Measurements from ENCODE around the gene KCNJ15.

The KCNJ15 gene

GRCh38 chr21:38349977-38350376 lies 93.2 kb downstream of the KCNJ15 start:
- Mint-ChIP-seq H3K27me3 (peaks cover 7% of the 10 kb centered on the region), H3K4me3 (no peak overlapping the region), H3K4me1 (peaks cover 3% of the 10 kb centered on the region), H3K27ac (no peak overlapping the region), H3K36me3 (no peaks in the 10 kb centered on the region), H3K9me3 (no peaks in the 10 kb centered on the region)
- ATAC-seq (ENCODE audit: low read depth) (no peak), DNase-seq (ENCODE audit: low spot score in 2 of 2) (no peak)

GRCh38 chr21:38350684-38351083 lies 93.9 kb downstream of the KCNJ15 start:
- DNase-seq (ENCODE audit: low spot score in 2 of 2) (no peak), ATAC-seq (ENCODE audit: low read depth) (no peak)
- H3K9me3 Mint-ChIP-seq = no peaks in the 10 kb centered on the region
- peaks cover 3% of the 10 kb centered on the region for H3K4me1 Mint-ChIP-seq
- no peak overlapping the region for H3K4me3 Mint-ChIP-seq
- no peak overlapping the region for H3K27ac Mint-ChIP-seq
- H3K27me3 Mint-ChIP-seq = peaks cover 5% of the 10 kb centered on the region
- H3K36me3 Mint-ChIP-seq = no peaks in the 10 kb centered on the region

- Mint-ChIP-seq H3K27me3 (peaks cover 7% of the 10 kb centered on the region), H3K4me3 (no peak overlapping the region), H3K9me3 (no peaks in the 10 kb centered on the region), H3K36me3 (no peaks in the 10 kb centered on the region), H3K27ac (no peak overlapping the region), H3K4me1 (peaks cover 4% of the 10 kb centered on the region)
- ATAC-seq (ENCODE audit: low read depth) (no peak), DNase-seq (ENCODE audit: low spot score in 2 of 2) (no peak)
Observed at GRCh38 chr21:38351176-38351959, 94.6 kb downstream of the KCNJ15 start.

GRCh38 chr21:38351961-38352521 lies 95.2 kb downstream of the KCNJ15 start:
- Mint-ChIP-seq H3K4me1 (peaks cover 5% of the 10 kb centered on the region), H3K27me3 (peaks cover 9% of the 10 kb centered on the region), H3K27ac (no peak overlapping the region), H3K9me3 (no peaks in the 10 kb centered on the region), H3K36me3 (no peaks in the 10 kb centered on the region), H3K4me3 (no peak overlapping the region)
- DNase-seq (ENCODE audit: low spot score in 2 of 2) = no peak
- no peak for ATAC-seq (ENCODE audit: low read depth)

GRCh38 chr21:38352536-38353219 lies 95.9 kb downstream of the KCNJ15 start:
- H3K36me3 Mint-ChIP-seq = no peaks in the 10 kb centered on the region
- H3K4me1 Mint-ChIP-seq = peaks cover 5% of the 10 kb centered on the region
- DNase-seq (ENCODE audit: low spot score in 2 of 2) = no peak
- no peaks in the 10 kb centered on the region for H3K9me3 Mint-ChIP-seq
- H3K4me3 Mint-ChIP-seq = no peak overlapping the region
- H3K27ac Mint-ChIP-seq = no peak overlapping the region
- peaks cover 9% of the 10 kb centered on the region for H3K27me3 Mint-ChIP-seq
- ATAC-seq (ENCODE audit: low read depth) = no peak

- Mint-ChIP-seq H3K4me1 (peaks cover 5% of the 10 kb centered on the region), H3K27ac (no peak overlapping the region)
- ATAC-seq (ENCODE audit: low read depth) = no peak
Observed at GRCh38 chr21:38354231-38354630, 97.4 kb downstream of the KCNJ15 start.

GRCh38 chr21:38354746-38355145 lies 98.0 kb downstream of the KCNJ15 start:
- peaks cover 9% of the 10 kb centered on the region for H3K27me3 Mint-ChIP-seq
- H3K36me3 Mint-ChIP-seq = no peaks in the 10 kb centered on the region

More at GRCh38 chr21:38354231-38354630, 97.4 kb downstream of the KCNJ15 start:
- Mint-ChIP-seq H3K4me3 (no peak overlapping the region), H3K36me3 (no peaks in the 10 kb centered on the region), H3K27me3 (peaks cover 9% of the 10 kb centered on the region), H3K9me3 (no peaks in the 10 kb centered on the region)
- no peak for DNase-seq (ENCODE audit: low spot score in 2 of 2)

GRCh38 chr21:38355353-38355752 lies 98.6 kb downstream of the KCNJ15 start:
- Mint-ChIP-seq H3K27ac (no peak overlapping the region), H3K4me1 (peaks cover 5% of the 10 kb centered on the region), H3K4me3 (no peak overlapping the region), H3K36me3 (no peaks in the 10 kb centered on the region), H3K27me3 (peaks cover 13% of the 10 kb centered on the region), H3K9me3 (no peaks in the 10 kb centered on the region)
- ATAC-seq (ENCODE audit: low read depth) (no peak), DNase-seq (ENCODE audit: low spot score in 2 of 2) (no peak)

More at GRCh38 chr21:38354746-38355145, 98.0 kb downstream of the KCNJ15 start:
- H3K27ac Mint-ChIP-seq = peak overlapping the region; percentile 9
- ATAC-seq (ENCODE audit: low read depth) (no peak), DNase-seq (ENCODE audit: low spot score in 2 of 2) (no peak)
- H3K4me3 Mint-ChIP-seq = no peak overlapping the region
- peaks cover 5% of the 10 kb centered on the region for H3K4me1 Mint-ChIP-seq
- H3K9me3 Mint-ChIP-seq = no peaks in the 10 kb centered on the region

- no peaks in the 10 kb centered on the region for H3K9me3 Mint-ChIP-seq
- peaks cover 5% of the 10 kb centered on the region for H3K4me1 Mint-ChIP-seq
- H3K27ac Mint-ChIP-seq = no peak overlapping the region
- H3K36me3 Mint-ChIP-seq = no peaks in the 10 kb centered on the region
- no peak overlapping the region for H3K4me3 Mint-ChIP-seq
- ATAC-seq (ENCODE audit: low read depth) = peak; percentile 47
- peaks cover 12% of the 10 kb centered on the region for H3K27me3 Mint-ChIP-seq
- peak; percentile 19 for DNase-seq (ENCODE audit: low spot score in 2 of 2)
Observed at GRCh38 chr21:38355992-38356781, 99.4 kb downstream of the KCNJ15 start.
